GM21619 (cell line): ENCODE results near the gene ASIP.

Experiments
- ATAC-seq: cut with Tn5 transposase; IDR thresholded peaks from one replicate; pipeline ENCODE4 v1.9.1; 2021; ENCODE audit not compliant: unreplicated experiment

The ASIP gene

DNA sequence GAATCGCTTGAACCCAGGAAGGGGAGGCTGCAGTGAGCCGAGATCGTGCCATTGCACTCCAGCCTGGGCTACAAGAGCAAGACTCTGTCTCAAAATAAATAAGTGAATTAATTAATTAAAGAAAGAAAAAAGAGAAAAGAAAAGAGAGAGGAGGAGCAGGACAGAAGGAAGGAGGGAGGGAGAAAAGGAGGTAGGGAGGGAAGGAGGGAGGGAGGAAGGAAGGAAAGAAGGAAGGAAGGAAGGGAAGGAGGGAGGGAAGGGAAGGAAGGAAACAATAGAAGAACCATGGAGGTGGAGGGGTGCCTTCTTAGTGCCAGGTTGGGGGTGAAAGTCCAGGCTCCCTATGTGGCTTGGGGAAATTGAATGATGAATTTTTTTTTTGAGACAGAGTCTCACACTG lies 68.5 kb downstream of the ASIP start:
- ATAC-seq: no peak

DNA sequence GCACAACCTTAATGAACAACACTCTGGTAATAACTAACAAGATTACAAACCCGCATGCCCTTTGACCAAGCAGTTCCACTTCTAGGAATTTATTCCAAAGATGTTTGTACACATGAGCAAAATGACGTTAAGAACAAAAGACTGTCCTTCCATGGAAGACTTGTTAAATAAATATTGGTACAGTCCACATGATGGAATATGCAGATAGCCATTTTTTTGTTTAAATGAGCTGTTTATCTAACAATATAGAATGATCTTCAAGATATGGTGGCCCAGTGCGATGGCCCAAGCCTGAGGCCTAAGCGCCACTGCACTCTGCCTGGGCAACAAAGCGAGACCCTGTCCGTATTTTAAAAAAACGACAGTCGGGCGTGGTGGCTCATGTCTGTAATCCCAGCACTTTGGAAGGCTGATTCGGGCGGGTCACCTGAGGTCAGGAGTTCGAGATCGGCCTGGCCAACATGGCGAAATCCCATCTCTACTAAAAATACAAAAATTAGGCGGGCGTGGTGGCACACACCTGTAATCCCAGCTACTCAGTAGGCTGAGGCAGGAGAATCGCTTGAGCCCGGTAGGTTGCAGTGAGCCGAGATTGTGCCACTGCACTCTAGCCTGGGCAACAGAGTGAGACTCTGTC lies 69.4 kb downstream of the ASIP start:
- no peak for ATAC-seq

DNA sequence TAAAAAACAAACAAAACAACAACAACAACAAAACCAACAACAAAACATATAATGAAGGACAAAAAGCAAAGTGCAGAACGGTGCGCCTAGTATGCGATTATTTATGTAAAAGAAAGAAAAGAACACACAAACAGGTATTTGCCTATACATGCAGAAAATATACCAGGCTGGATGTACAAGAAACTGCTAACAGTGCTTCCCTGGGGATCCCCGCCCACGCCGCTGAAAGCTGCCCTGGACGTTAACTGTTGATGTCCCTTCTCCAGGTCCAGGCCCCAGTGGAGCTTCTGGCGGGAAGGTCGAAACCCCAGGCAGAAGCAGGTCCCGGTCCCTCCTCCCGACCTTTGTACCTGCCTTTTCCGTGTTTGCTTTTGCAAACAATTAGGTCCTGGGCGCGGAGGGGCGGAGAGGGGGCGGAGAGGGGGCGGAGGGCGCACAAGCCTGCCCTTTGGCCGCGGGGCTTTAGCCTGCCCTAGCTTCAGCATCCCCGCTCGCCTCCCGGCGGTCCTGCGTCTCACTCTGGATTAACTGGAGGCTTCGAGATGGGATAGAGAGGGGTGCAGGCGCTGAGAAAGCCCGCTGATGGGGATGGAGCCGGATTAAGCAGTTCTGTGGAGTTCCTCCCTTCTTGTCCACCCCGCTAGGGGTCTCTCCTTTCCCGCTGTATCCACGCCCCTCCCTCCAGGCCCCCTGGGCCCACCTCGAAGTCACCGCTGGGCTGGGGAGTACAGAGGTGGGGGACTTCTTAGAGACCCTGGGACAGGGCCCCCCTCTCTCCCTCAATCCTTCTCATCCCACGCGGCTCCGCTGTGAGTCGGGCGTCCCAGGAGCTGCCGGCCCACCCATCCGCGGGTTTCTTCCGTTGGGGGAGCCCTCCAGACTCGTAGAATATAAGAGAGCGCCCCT lies 70.1 kb downstream of the ASIP start:
- ATAC-seq: no peak

DNA sequence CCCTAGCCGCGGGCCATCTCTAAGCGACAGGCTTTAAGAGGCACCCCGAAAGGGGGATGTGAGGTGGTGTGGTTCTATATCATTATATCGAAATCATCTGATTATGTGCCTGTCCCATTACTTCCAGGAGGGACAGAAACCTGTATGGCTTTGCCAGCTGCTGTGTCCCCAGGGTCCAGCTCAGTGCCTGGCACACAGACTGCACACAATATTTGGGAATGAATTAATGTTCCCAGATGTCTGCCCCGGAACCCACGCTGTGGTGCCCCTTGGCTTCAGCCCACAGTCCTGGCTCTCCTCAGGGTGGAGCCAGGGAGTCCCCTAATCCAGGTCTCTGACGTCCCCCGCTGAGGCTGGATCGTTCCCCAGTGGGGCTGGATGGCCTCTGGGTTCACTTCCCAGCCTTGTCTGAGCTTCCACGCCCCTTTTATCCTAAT lies 70.8 kb downstream of the ASIP start:
- no peak for ATAC-seq

DNA sequence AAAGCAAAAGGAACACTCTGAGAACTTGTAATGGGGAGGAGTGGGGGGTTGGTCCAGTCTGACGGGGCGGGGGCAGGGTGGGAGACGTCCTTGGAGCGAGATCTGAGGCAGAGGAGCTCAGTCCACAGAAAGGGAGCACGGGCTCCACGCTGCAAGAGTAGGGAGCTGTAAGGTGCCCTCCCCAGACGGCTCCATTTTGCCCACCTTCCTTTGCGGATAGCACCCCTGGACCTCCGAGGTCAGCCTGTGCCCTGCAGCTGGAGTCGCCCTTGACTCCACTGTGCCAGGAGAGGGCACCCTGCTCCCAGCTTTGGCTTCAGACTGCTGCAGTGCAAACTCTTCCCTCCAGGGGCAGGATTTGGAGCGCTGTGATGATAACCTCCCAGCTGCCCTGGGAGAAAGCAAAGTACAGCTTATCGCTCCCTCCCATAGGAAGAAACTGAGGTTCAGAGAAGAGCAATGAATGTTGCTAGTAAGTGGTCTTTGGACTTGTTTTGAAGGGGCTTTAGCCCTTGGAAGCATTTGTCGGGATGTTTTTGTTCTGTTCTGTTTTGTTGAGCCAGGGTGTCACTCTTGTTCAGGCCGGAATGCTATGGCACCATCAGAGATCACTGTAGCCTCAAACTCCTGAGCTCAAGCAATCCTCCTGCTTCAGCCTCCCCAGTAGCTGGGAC lies 71.5 kb downstream of the ASIP start:
- ATAC-seq: peak; percentile 75

DNA sequence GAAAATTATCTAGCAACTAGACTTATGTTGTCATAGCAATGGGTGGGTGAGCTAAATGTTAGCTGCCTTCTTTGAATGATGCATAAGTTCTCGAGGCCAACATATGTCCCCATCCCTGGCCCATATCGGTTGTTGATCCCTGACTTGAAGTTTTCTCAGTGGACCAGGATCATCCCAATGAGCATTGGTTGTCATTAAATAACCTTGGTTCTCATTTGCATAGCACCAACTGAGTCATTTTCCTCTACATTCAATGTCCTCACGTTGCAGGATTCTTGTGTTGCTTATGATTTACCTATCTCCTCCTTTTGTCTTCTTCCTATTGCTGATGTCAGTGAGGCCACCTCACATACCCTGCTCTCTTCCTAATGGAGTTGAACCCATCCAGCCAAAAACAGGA lies 74.0 kb downstream of the ASIP start:
- no peak for ATAC-seq

DNA sequence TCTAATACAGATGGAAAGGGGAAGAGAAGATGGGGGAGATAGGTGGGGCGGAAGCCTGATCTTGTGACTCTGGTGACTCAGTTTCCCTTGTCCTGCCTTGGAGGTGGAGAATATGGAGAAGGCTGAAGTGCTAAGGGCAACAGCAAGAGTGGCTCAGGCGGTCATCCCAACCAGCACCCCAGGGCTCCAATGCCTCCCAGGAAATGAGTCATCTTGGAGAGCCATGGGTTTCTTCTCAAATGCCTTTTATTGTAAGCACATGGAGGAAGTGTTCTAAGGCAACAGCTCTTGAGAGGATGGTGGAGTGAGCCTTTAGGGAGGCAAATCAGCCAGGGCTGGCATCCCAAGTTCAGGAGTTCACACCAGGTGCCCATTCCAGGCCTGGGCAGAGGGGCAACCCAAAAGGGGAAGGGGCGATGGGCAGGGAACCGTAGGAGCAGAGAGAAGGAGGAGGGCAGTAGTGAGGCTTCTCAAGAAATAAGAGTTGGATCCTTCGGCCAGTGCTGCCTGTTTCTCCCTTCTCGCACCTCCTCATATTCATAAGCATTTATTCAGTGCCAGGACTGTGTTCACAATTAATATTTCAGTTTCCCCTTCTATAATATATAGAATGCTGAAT lies 75.1 kb downstream of the ASIP start:
- no peak for ATAC-seq
